D721Med (cell line): ENCODE measurements around the gene DUSP8.
"Not testable (repeated sequence)": the region's sequence is repeated elsewhere in the genome, so short reads cannot be mapped to it uniquely, and the experiment has no call there.

Experiments
- DNase-seq: peaks from one replicate; pipeline ENCODE4 v3.0.0; 2011; ENCODE audit warnings: low spot score; ENCODE audit not compliant: insufficient read length
- FAIRE-seq: peaks from 2 replicates; lab custom pipeline; 2011; peaks lifted over from hg19 to GRCh38; lab: Jason Lieb, UNC
- CTCF ChIP-seq: IDR thresholded peaks from 2 replicates; pipeline ENCODE4 v1.5.1; 2012; ENCODE audit warnings: mild to moderate bottlenecking, control low read depth; ENCODE audit not compliant: insufficient read depth; ENCODE audit errors: missing control alignments

DUSP8 gene

DNA sequence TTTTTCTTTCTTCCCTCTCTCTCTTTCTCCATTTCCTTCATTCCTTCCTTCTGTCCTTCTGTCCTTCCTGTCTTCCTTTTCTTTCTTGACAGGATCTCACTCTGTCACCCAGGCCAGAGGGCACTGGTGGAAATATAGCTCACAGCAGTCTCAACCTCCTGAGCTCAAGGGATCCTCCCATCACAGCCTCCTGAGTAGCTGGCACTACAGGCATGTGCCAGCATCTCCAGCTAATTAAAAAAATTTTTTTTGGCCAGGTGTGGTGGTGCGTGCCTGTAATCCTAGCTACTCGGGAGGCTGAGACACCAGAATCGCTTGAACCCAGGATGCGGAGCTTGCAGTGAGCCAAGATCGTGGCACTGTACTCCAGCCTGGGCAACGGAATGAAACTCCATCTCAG lies 4.8 kb upstream of the DUSP8 start:
- DNase-seq (no peak), FAIRE-seq (no peak)
- TF ChIP-seq CTCF = no peak

- not testable (repeated sequence) for FAIRE-seq, DNase-seq
Observed at GRCh38 chr11:1575756-1576155, 3.7 kb upstream of the DUSP8 start.

GRCh38 chr11:1574933-1575242 lies 2.8 kb upstream of the DUSP8 start:
- DNase-seq = no peak
- no peak for FAIRE-seq
- no peak for TF ChIP-seq CTCF

- TF ChIP-seq CTCF = peak; percentile 62
- FAIRE-seq (no peak), DNase-seq (no peak)
Observed at GRCh38 chr11:1574238-1574932, 2.3 kb upstream of the DUSP8 start.

GRCh38 chr11:1573903-1574237 lies 1.8 kb upstream of the DUSP8 start:
- no peak for TF ChIP-seq CTCF
- no peak for FAIRE-seq
- no peak for DNase-seq

- FAIRE-seq (no peak), DNase-seq (no peak)
- TF ChIP-seq CTCF = no peak
Observed at GRCh38 chr11:1573077-1573902, 1.2 kb upstream of the DUSP8 start.

DNA sequence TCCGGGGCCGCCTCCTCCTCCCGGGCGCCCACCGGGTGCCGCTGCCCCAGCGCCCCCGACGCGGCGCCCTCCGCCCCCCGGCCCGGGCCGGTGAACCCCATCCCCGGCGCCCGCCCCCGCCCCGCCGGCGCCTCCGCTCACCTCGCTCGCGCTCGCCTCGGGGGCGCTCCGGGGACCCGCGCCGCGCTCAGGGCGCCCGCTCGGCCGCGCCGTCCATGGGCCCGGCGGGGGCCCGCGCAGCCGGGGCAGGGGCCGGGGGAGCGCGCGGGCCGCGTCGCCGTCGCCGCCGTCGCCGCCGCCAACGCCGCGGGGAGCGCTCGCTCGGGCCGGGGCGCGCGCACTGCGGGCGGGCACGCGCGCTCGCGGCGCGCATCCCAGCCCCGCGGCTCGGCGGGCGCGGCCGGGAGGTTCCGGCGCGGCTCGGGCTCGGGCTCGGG lies 293 bp downstream of the DUSP8 start:
- DNase-seq (no peak), FAIRE-seq (no peak)
- TF ChIP-seq CTCF = no peak
